Stimulated activated CD8-positive, alpha-beta memory T cell treated with anti-CD3 and anti-CD28 coated beads, Interleukin-2, amount 100 ng/mL, for 1 hour (primary cell): ENCODE measurements around the gene NDUFB7.
"Not testable (repeated sequence)": the region's sequence is repeated elsewhere in the genome, so short reads cannot be mapped to it uniquely, and the experiment has no call there.

Source experiments
- DNase-seq, 2 donors: peaks; one replicate each; pipeline ENCODE4 v3.0.0-alpha.2; 2020; ENCODE audit warnings: low read depth in 2 of 2

The NDUFB7 gene

GRCh38 chr19:14571695-14572490, at the start of gene NDUFB7:
TSS of gene NDUFB7 (minus strand) at chr19:14572066. CDS start at chr19:14572000, 66 bp downstream.
- DNase-seq = peak; percentile 70 to 78

- no peak for DNase-seq
These were observed 47.5 kb upstream of the NDUFB7 start for GRCh38 chr19:14619404-14619803.

- no peak for DNase-seq
These were observed 44.5 kb upstream of the NDUFB7 start for GRCh38 chr19:14616407-14616806.

GRCh38 chr19:14615623-14616022, 43.8 kb upstream of the NDUFB7 start:
- no peak for DNase-seq

- no peak for DNase-seq
These were observed 42.2 kb upstream of the NDUFB7 start for GRCh38 chr19:14614099-14614412.

- not testable (repeated sequence) for DNase-seq
These were observed 41.7 kb upstream of the NDUFB7 start for GRCh38 chr19:14613399-14614098.

- DNase-seq = no peak
These were observed 40.8 kb upstream of the NDUFB7 start for GRCh38 chr19:14612657-14613056.

- DNase-seq = not testable (repeated sequence)
These were observed 40.4 kb upstream of the NDUFB7 start for GRCh38 chr19:14612242-14612641.

- no peak for DNase-seq
These were observed 39.2 kb upstream of the NDUFB7 start for GRCh38 chr19:14611051-14611450.

- no peak for DNase-seq
These were observed 34.8 kb upstream of the NDUFB7 start for GRCh38 chr19:14606627-14607026.

- no peak for DNase-seq
These were observed 32.1 kb upstream of the NDUFB7 start for GRCh38 chr19:14603990-14604387.

- DNase-seq = no peak
These were observed 27.8 kb upstream of the NDUFB7 start for GRCh38 chr19:14599548-14600147.

GRCh38 chr19:14595558-14595957, 23.7 kb upstream of the NDUFB7 start:
- no peak for DNase-seq

GRCh38 chr19:14589433-14589832, 17.6 kb upstream of the NDUFB7 start:
- not testable (repeated sequence) for DNase-seq

- DNase-seq = not testable (repeated sequence)
These were observed 13.3 kb upstream of the NDUFB7 start for GRCh38 chr19:14585187-14585586.

- DNase-seq = not testable (repeated sequence)
These were observed 12.5 kb upstream of the NDUFB7 start for GRCh38 chr19:14584372-14584771.

- no peak for DNase-seq
These were observed 11.1 kb upstream of the NDUFB7 start, which contains the start of gene CLEC17A for GRCh38 chr19:14582894-14583340. TSS of gene CLEC17A (plus strand) at chr19:14583084. CDS start at chr19:14583161, 77 bp downstream.

GRCh38 chr19:14580623-14581237, 8.9 kb upstream of the NDUFB7 start:
- DNase-seq = no peak

GRCh38 chr19:14577885-14578427, 6.1 kb upstream of the NDUFB7 start:
- no peak for DNase-seq

GRCh38 chr19:14577264-14577663, 5.4 kb upstream of the NDUFB7 start:
- DNase-seq = no peak

GRCh38 chr19:14576363-14576762, 4.5 kb upstream of the NDUFB7 start:
- DNase-seq = no peak

GRCh38 chr19:14575428-14575980, 3.6 kb upstream of the NDUFB7 start:
- no peak for DNase-seq
